Motor neuron (in vitro differentiated cells): Measurements from ENCODE around the gene ATP2C2. TPM values are rescaled to one million over a fixed set of nuclear protein-coding genes. Genes with fewer than 3 reads are reported as not detected.
"Not testable (repeated sequence)": the region's sequence is repeated elsewhere in the genome, so short reads cannot be mapped to it uniquely, and the experiment has no call there.

ENCODE experiments used
- ATAC-seq, 8 experiments: fragments of 200-7000 bp; cut with Tn5 transposase; replicated peaks in 6 of 8; 2 replicates each; pipeline ENCODE4 v1.8.0; 2021; ENCODE audit warnings: mild to moderate bottlenecking in 8 of 8, moderate library complexity in 8 of 8
- H3K27ac ChIP-seq, 2 donors: fragments of 250-450 bp; sonication (Bioruptor Pico); 2 replicates each; pipeline ENCODE4 v1.9.0; 2021; ENCODE audit warnings: antibody characterized with exemption in 2 of 2, mild to moderate bottlenecking in 2 of 2, moderate library complexity in 1 of 2
- H3K4me1 ChIP-seq, 2 donors: fragments of 250-450 bp; sonication (Bioruptor Pico); replicated peaks in 1 of 2; 2 replicates each; pipeline ENCODE4 v1.6.1; 2021; ENCODE audit warnings: antibody characterized with exemption in 2 of 2, mild to moderate bottlenecking in 2 of 2, moderate library complexity in 1 of 2
- H3K4me3 ChIP-seq, 5 donors: fragments of 250-450 bp; sonication (Bioruptor Pico); 2 replicates each; pipeline ENCODE4 v1.9.0; 2021; ENCODE audit warnings: antibody characterized with exemption in 5 of 5, mild to moderate bottlenecking in 5 of 5, moderate library complexity in 4 of 5
- whole genome bisulfite sequencing, 10 experiments: fragments of 450-650 bp; shearing (Covaris generic); methylation state at CpG; one replicate each; pipeline ENCODE4 v1.0.0; 2022; 5-methylcytosine and 5-hydroxymethylcytosine counted together
- in situ Hi-C, 9 experiments: fragments of 400-800 bp; cut with MboI; loops; one replicate each; pipeline ENCODE4 v1.15.0; 2021; ENCODE audit warnings: low sequenced_read_pairs in 9 of 9, low pct_unique_long_range_greater_than_20kb in 2 of 9; ENCODE audit not compliant: unreplicated experiment in 9 of 9
- total RNA-seq, 8 experiments: library from RNA; unstranded; fragments of 300-600 nt; gene quantifications; 2 replicates each; pipeline versions ENCODE4 v1.2.3 to v1.2.4, GENCODE V29; 2022

ATP2C2 gene
- total RNA-seq, 8 experiments from 2014 or later, result 0.61 to 2.6 (median 1.3) TPM

DNA sequence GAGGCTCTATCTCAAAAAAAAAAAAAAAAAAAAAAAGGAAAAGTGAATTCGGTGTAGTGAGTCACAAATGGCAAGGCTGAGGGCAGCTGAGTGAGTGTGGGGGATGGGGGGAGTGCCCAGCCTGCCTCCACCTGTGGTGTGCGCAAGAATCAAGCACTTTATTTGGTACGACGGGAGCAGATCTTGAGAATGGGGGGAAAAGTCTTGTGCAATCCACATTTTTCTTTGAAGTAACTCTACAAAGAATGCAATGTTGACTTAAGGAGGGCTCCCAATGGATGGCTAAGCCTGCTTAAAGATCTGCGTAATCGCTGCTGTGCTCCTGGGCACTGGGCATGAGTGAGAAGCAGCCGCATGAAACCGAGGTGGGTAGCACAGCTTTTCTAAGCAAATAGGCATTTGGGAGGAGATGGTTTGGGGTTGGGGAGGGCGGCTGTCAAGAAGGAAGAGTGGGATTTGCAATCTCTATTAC is 28.2 kb downstream of the ATP2C2 start:
- peak in 2 of 8 experiments; percentile 30 to 39 for ATAC-seq
- Histone ChIP-seq H3K27ac (no peak overlapping the region), H3K4me3 (no peak overlapping the region), H3K4me1 (no peaks in the 10 kb centered on the region)
- WGBS, 10 experiments, result 40 to 100% (median 72%) methylated on average over 1 to 9 of the region's 9 CpGs; no CpG with 5 or more reads in 2 of the 10 experiments
- in situ Hi-C loops, result no loop called here

DNA sequence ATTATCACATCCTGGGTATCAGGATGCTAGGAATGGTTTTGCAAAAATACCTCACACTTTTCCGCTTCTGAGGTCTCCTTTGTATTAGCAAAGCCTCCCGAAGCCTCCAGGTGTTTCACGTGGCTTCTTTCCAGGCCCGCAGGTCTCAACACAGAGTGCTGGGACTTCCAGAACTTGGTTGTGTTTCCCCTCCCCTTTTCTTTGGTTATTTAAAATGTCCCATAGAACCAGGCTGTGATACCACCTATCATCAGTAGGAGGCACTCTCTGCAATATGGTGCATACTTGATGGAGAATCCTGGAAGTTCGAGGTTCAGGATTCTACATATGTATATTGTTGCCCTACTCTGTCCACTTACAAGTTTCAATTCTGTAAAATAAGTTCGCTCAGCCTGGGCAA is 28.8 kb downstream of the ATP2C2 start:
- in situ Hi-C loops, result no loop called here
- no peak for ATAC-seq
- Histone ChIP-seq H3K4me3 (no peak overlapping the region), H3K27ac (no peak overlapping the region), H3K4me1 (no peaks in the 10 kb centered on the region)
- 76 to 100% (median 91%) methylated on average over 1 to 6 of the region's 6 CpGs; no CpG with 5 or more reads in 2 of the 10 experiments for WGBS, 10 experiments

DNA sequence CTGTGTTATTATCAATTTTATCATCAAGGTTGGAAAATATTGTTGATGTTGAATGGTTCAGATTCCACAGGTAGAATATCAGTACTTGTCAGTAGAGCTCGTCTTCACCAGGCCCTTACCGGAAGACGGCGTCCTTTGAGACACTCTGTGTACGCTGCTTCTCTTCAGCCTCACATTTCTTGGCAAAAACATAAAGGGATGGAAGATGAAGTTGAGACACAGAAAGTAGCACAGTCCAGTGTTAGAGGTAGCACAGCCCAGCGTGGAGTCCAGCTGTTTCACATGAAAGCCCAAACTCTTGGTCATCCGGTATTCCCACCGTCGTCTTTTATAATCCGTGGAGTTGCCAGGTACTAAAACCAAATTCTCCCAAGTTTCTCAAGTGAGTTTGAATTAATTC is 30.4 kb downstream of the ATP2C2 start:
- no peaks in the 10 kb centered on the region for H3K4me1 ChIP-seq
- ATAC-seq, result no peak
- H3K27ac ChIP-seq, result no peak overlapping the region
- WGBS, 10 experiments, result 0 to 87% (median 74%) methylated on average over 5 to 10 of the region's 10 CpGs; no CpG with 5 or more reads in 2 of the 10 experiments
- in situ Hi-C loops, result no loop called here
- no peak overlapping the region for H3K4me3 ChIP-seq

DNA sequence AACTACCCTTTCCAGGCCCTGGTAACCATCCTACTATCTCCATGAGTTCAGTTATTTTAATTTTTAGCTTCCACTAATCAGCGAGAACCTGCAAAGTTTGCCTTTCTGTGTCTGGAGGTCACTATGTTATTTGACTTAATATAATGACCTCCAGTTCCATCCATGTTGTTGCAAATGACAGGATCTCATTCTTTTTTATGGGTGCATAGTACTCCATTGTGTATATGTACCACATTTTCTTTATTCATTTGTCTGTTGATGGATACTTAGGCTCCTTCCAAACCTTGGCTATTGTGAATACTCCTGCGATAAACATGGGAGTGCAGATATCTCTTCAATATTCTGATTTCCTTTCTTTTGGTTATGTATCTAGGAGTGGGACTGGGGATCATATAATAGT is 31.6 kb downstream of the ATP2C2 start:
- H3K27ac ChIP-seq, H3K4me1 ChIP-seq, ATAC-seq, in situ Hi-C loops, H3K4me3 ChIP-seq: not testable (repeated sequence)
- 67 to 100% (median 94%) methylated on average over 2 of the region's 2 CpGs; no CpG with 5 or more reads in 3 of the 10 experiments for WGBS, 10 experiments

GRCh38 chr16:84403435-84403834 is 35.1 kb downstream of the ATP2C2 start:
- in situ Hi-C loops, H3K27ac ChIP-seq, H3K4me3 ChIP-seq, ATAC-seq: not testable (repeated sequence)
- 80 to 100% (median 90%) methylated on average over 1 to 3 of the region's 5 CpGs; no CpG with 5 or more reads in 4 of the 10 experiments for WGBS, 10 experiments
- peaks cover under 1 to 12% of the 10 kb centered on the region in 2 donors for H3K4me1 ChIP-seq

GRCh38 chr16:84404324-84404723 is 36.0 kb downstream of the ATP2C2 start:
- ATAC-seq, result no peak
- in situ Hi-C loops, result no loop called here
- H3K27ac ChIP-seq, result no peak overlapping the region
- H3K4me1 ChIP-seq, result peaks cover 9 to 21% of the 10 kb centered on the region in 2 donors
- H3K4me3 ChIP-seq, result no peak overlapping the region
- WGBS, 10 experiments, result 18 to 100% (median 81%) methylated on average over 2 to 3 of the region's 3 CpGs

GRCh38 chr16:84404936-84405639 is 36.8 kb downstream of the ATP2C2 start:
- peak in 3 of 8 experiments; percentile 23 to 64 (median 55) for ATAC-seq
- in situ Hi-C loops, result no loop called here
- peaks cover 9 to 21% of the 10 kb centered on the region in 2 donors for H3K4me1 ChIP-seq
- H3K27ac ChIP-seq, result no peak overlapping the region
- H3K4me3 ChIP-seq, result no peak overlapping the region
- 0 to 100% (median 67%) methylated on average over 1 to 13 of the region's 19 CpGs; no CpG with 5 or more reads in 1 of the 10 experiments for WGBS, 10 experiments

DNA sequence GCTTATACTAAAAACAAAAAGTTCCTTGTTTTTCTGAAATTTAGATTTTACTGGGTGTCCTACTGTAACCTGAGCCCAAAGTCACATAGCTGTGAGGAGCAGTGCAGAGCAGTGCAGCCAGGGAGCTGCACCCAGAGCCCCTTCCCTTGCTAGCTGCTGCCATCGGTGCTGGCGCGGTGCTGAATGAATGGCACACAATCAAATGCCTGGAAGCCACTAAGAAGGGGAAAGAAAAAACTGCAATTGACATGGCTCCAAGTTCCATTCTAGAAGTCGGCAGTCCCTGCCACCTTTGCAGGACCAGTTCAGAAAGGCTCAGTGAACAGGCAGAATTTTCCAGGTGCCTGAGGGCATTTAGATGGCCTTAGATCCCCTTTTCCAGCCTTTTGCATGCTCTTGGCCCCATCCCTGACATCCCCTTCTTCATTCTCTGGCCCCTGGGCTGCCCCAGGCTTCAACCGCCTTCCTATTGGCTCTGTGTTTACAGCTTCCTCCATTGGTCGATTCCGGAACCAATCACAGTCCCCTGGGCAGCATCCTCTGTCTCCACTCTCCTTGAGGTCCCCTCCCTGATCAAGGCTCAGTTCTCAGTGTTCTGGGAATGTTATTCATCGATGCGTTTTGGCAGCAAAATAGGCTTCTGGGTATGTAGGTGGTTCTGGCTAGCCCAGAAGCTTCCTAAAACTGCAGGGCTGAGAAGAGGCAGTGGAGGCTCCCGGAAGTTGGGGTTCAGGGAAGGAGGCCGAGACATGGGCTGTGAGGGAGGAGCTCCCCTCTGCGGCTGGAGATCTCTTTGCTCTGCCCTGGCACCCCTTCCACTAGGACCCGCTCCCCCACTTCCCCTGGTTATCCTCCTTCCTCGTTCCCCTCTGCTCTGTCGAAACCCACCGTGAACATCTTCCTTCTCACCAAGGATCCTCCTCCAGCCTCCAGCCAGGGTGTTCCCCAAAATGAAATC is 37.9 kb downstream of the ATP2C2 start:
- 16 to 100% (median 84%) methylated on average over 1 to 14 of the region's 16 CpGs; no CpG with 5 or more reads in 2 of the 10 experiments for WGBS, 10 experiments
- peak in 4 of 8 experiments; percentile 40 to 81 (median 63) for ATAC-seq
- in situ Hi-C loops, result no loop called here
- Histone ChIP-seq H3K4me1 (peaks cover 12 to 21% of the 10 kb centered on the region in 2 donors), H3K27ac (no peak overlapping the region), H3K4me3 (no peak overlapping the region)

GRCh38 chr16:84407588-84408313 is 39.4 kb downstream of the ATP2C2 start:
- 0 to 75% (median 60%) methylated on average over 1 to 3 of the region's 9 CpGs; no CpG with 5 or more reads in 4 of the 10 experiments for WGBS, 10 experiments
- Histone ChIP-seq H3K4me3 (no peak overlapping the region), H3K27ac (no peak overlapping the region), H3K4me1 (peaks cover 12 to 21% of the 10 kb centered on the region in 2 donors)
- in situ Hi-C loops, result no loop called here
- no peak for ATAC-seq

GRCh38 chr16:84408314-84408690 is 40.0 kb downstream of the ATP2C2 start:
- H3K4me1 ChIP-seq, result peaks cover 17 to 21% of the 10 kb centered on the region in 2 donors
- peak in 2 of 8 experiments; percentile 56 to 71 for ATAC-seq
- WGBS, 10 experiments, result 13 to 90% (median 78%) methylated on average over 1 to 10 of the region's 10 CpGs; no CpG with 5 or more reads in 5 of the 10 experiments
- H3K27ac ChIP-seq, result no peak overlapping the region
- in situ Hi-C loops, result no loop called here
- H3K4me3 ChIP-seq, result no peak overlapping the region

GRCh38 chr16:84408856-84409255 is 40.5 kb downstream of the ATP2C2 start:
- ATAC-seq, result peak in 3 of 8 experiments; percentile 36 to 74 (median 53)
- 0 to 100% (median 63%) methylated on average over 1 to 2 of the region's 2 CpGs; no CpG with 5 or more reads in 4 of the 10 experiments for whole genome bisulfite sequencing, 10 experiments
- Histone ChIP-seq H3K27ac (no peak overlapping the region), H3K4me1 (peaks cover 20 to 21% of the 10 kb centered on the region in 2 donors), H3K4me3 (no peak overlapping the region)
- in situ Hi-C loops, result no loop called here

DNA sequence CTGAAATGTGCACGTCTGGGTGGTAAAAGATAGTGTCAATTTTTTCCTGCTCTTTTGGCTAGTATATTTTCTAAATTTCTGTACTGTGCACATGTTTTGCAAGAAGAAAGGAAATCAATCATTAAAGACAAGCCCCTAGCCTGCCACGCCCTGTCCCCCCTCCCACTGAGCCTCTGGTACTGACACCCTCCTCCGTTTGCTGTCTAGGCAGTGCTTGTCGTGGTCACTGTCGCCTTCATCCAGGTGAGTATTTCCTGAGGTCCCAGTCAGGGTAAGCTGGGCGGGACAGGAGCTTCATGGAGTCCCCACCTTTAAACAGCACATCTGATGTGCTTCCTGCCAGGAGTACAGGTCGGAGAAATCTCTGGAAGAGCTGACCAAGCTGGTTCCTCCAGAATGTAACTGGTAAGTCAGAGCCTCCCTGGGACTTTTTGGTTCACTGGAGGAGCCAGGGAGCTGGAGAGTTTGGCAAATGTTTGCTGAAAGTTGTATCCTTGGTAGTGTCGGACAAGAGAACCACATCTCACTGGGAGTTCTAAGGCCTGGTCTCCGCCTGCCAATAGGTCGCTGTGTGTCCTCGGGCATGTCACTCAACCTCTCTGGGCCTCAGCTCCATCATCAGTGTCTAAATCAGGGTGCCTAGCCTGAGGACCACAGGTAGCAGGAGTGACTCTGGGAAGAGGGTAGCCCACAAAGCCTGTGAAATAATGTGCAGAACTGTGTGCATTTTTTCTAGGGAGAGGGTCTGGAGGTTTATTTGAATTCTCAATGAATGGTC is 42.2 kb downstream of the ATP2C2 start:
- in situ Hi-C loops, result no loop called here
- no peak for ATAC-seq
- no peak overlapping the region for H3K27ac ChIP-seq
- 31 to 100% (median 68%) methylated on average over 1 to 9 of the region's 11 CpGs; no CpG with 5 or more reads in 3 of the 10 experiments for WGBS, 10 experiments
- H3K4me1 ChIP-seq, result peaks cover 19 to 23% of the 10 kb centered on the region in 2 donors
- no peak overlapping the region for H3K4me3 ChIP-seq
